HG03457 (cell line): ENCODE data around the gene KCND2.
A peak's percentile ranks its signal among the peaks of the same experiment; 100 is the strongest.

Experiments
- ATAC-seq: cut with Tn5 transposase; IDR thresholded peaks from one replicate; pipeline ENCODE4 v1.9.1; 2021; ENCODE audit warnings: moderate number of reproducible peaks; ENCODE audit not compliant: unreplicated experiment

Gene KCND2

DNA sequence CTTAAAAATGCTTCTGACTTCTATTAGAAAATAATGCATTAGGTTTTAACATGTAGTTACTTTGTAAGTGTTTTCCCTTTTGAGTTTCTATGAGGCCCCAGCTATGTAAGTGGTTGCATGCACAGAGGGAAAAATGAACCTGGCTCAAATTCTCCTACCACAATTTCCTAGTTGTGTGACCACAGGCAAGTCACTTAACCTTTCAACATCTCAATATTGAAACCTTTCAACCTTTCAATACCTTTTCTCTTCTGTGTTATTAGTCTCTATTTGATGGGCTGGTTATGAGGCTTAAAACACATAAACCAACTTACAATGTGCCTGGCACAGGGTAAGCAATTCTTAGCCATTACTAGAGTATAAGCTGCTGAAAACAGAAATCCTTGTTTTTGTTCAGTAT lies 203.0 kb downstream of the KCND2 start:
- ATAC-seq = peak; percentile 84

DNA sequence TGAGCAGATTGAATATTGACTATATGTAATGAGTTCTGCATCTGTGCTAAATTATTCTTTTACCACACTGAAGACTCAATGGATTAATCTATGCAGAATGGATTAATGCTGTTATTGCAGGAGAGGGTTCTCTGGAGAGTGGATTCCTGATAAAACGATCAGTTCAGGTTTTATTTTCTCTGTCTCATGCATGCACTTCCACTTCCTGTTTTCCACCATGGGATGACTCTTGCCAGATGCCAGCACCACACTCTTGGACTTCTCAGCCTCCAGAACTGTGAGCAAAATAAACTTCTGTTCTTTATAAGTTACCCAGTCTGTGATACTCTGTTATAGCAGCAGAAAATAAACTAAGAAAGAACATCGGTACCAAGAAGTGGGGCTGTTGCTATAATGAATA lies 207.5 kb downstream of the KCND2 start:
- ATAC-seq = no peak

DNA sequence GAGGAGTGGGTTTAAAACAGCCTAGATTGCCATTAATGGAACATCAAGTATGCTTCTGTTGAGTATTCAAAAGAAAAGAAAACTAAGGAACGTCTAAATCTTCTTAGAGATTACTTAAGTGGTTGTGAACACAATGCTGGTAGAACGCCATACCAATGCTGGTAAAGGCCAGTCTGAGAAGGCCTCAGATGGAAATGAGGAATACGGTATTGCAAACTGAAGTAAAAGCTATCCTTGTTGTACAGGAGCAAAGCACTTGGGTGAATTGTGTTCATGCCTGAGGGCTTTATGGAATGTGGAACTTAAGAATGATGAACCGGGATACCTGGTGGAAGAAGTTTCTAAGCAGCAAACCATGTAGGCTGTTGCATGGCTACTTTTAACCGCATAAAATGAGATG lies 208.0 kb downstream of the KCND2 start:
- ATAC-seq = no peak

DNA sequence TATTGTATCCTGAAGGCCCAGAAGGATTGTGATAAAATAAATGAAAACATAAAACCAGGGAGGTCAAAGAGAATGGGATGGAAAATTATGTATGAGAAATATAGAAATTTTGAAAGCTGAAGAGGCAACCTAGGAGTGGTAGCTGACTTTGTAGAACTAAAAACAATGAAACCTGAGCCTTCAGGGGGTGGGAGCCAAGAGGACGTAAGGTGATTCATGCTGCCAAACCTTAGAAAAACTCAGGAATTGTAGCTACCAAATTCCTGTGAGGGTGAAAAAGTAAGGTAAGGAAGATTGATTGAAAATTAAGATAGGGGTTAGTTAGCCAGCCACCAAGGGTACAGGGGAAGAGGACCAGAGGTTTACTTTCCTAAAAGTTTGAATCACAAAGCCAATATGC lies 213.2 kb downstream of the KCND2 start:
- no peak for ATAC-seq

DNA sequence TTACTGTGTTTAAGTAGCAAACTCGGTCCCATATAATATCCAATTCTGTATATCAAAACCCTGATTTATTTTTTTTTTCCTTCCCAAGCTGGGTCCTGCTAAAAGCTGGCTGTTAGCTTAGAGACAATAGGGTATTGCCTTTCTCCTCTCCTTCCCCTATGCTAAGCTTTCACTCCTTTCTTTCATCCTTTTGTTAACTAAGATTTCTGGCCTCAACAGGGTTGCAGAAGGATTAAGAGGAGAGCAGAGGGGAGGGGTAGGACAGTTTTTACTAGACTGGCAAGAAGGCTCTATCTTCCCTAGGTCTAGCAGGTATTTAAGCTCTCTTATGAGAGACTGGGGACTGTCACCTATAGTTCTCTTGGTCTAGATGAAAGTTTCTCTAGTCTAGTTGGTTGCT lies 229.2 kb downstream of the KCND2 start:
- ATAC-seq = no peak

DNA sequence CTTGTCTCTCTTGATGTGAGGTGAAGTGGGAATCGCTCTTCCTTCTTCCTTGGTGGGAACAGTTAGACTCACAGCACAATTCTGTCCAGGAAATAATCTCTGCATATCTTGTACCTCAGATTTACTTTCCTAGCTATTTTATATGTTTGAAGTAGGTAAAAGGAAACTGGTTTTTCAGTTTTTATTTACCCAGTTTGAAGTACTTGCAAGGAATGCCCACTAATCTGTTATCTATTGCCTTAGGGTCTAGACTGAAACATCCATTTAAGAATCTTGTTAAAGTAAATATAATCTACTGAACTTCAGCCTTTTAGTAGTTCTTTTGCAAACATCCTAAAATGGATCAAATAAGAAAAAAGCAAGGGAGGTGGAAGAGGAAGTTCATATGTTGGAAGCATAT lies 229.8 kb downstream of the KCND2 start:
- ATAC-seq = no peak

DNA sequence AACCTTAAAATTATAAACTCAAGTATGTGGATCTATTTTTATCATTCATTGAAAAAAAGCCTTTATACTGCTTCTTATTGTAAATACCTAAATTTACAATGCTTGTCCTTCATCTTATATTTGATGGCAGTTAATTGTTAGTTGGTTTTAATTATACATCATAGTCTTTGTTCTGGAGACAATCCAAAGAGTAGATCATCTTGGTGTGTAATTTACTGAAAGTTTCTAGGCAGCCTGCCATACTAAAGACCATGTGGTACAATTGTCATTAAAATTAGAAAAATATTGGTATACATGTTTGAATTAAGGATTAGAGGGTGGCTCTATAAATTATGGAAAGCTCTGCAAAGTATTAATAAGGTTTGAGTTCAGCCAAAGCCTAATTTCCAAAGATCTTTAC lies 231.4 kb downstream of the KCND2 start:
- ATAC-seq = no peak

DNA sequence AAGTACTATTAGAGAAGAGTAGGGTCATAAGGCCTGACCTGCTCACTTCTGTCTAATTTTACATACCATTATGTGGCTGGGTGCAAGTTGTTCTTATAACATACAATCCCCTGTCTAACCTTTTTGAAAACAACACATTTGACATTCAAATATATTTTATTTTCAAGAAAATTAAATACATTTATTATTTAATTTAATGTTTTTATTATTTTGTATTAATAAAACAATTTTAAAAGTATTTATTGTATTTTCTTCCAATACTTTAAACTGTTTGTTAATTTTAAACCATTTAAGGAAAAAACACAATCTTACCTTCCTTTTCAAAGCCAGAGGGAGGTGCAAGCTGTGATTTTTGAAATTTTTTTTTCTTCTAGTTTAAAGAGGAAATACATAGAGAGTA lies 232.8 kb downstream of the KCND2 start:
- ATAC-seq = no peak

DNA sequence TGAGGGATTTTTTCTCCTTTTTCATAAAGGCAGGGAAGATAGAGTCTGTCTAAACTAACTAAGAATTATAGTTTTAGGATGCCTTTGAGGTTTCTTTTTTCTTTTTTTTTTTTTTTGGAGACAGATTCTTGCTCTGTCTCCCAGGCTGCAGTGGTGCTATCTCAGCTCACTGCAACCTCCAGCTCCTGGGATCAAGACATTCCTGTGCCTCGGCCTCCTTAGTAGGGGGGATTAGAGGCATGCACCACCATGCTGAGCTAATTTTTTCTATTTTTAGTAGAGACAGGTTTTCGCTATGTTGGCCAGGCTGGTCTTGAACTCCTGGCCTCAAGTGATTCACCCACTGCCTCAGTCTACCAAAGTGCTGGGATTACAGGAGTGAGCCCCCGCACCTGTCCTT lies 239.7 kb downstream of the KCND2 start:
- ATAC-seq = no peak

DNA sequence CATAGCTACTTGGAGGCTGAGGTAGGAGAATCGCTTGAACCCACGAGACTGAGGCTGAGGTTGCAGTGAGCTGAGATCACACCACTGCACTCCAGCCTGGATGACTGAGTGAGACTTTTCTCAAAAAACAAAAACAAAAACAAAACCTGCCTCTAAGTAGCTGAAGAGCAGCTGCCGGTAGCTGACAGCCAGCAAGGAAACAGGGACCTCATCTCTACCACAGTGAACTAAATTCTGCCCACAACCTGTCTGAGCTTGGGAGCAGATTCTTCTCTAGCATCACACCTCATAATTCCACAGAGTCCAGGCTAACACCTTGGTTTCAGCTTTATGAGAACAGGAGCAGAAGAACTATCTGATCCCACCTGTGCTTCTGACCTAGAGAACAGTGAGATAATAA lies 246.2 kb downstream of the KCND2 start:
- no peak for ATAC-seq

DNA sequence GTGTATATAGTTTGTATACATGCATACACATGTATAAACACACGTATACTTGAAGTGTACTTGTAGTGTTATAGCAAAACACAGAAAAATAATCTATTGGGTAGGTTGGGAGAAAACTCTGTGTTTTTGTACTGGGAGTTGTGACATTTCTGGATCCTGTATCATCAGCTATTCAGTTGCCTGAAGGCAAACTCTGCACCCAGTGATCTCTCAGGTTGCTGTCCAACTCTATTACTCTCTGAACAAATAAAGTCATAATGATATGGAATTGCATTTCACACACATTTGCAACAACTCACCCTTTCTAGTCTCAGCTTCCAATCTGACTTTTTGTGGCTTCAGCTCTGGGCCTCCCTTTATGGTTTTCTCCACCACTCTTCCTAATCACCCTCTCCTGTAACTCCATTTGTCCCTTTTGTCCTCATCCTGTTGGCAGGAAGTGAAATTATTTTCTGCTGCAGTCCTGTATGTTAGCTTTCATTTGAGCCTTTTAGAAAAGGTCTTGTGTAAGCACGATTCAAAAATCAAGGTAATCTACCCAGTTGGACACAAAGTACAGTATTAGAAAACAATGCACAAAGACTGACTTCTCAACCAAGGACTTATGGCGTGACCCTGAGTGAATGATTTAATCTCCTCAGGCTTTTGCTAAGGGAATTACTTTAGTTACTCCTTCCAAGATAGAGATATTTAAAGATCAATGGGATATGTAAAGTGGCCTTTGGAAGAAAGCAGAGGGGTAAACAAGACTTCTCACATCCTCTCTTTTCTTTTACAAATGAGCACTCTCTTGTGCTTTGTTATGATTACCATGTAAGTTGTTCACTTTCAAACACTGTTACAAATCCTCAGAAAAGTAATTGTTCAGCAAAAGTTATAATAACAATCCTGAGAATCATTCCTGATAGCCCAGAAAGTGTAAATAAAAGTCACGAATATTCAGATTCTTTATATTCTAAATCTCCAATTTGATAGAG lies 249.1 kb downstream of the KCND2 start:
- no peak for ATAC-seq

DNA sequence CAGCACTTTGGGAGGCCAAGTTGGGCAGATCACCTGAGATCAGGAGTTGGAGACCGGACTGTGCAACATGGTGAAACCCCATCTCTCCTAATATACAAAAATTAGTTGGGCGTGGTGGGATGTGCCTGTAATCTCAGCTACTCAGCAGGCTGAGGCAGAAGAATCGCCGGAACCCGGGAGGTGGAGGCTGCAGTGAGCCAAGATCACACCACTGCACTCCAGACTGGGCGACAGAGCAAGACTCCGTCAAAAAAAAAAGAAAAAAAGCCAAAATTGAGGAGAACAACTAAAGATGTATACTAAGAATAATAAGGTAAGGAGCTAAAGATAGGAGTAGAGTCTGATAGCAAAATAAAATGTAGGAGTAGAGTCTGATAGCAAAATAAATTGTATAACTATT lies 251.0 kb downstream of the KCND2 start:
- no peak for ATAC-seq

DNA sequence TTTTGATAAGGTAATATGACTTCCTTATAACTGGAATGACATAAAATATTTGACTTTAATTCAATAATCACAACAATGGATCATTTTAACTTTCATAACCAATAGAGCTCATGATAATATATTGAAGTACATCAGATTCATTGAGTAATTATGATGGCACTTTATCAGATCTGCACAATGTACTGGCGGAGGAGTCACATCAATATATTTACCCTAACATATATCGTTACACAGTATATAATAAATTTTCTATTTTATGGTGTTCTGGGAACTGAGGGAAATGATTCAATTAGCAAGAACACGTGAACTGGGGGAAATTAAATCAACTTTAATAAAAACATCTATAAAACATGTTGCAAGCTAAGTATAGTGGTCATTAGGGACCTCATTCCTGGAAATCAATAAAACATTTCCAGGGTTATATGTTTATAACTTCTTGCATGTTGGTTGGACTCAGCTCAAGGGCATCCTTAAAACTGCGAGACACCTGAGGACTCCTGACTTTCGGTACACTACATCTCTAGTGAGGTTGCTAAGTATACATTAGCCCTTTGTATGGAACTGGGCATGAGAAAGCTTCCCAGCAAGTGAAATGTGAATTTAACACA lies 254.0 kb downstream of the KCND2 start:
- no peak for ATAC-seq

DNA sequence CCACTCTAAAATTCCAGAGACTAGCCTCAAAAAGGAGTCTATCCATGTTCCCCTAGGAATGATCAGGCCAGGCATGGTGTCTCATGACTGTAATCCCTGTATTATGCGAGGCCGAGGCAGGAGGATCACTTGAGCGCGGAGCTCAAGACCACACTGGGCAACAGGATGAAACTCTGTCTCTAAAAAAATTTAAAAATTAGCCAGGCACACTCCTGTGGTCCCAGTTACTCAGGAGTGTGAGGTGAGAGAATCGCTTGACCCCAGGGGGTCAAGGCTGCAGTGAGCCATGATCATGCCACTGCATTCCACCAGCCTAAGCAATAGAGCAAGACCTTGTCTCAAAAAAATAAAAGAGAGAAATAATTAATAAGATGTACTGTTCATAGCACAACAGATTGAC lies 256.8 kb downstream of the KCND2 start:
- no peak for ATAC-seq

DNA sequence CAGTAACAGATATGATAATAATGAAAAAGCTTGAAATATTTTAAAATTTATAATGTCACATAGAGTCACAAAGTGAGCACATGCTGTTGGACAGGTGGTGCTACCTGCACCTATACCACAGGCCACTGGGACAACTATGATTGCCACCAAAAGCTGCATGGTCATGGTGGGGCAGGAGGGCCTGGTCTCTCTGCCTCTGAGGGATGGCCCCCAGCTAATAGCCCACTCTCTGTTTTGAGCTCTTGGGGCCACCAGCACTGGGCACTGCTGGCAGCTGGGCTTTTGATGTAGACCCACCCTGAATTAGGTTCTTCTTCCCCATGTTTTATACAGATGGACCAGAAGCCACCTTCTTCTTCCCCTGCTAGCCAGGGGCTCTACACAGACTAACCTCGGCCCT lies 265.4 kb downstream of the KCND2 start:
- ATAC-seq = no peak

DNA sequence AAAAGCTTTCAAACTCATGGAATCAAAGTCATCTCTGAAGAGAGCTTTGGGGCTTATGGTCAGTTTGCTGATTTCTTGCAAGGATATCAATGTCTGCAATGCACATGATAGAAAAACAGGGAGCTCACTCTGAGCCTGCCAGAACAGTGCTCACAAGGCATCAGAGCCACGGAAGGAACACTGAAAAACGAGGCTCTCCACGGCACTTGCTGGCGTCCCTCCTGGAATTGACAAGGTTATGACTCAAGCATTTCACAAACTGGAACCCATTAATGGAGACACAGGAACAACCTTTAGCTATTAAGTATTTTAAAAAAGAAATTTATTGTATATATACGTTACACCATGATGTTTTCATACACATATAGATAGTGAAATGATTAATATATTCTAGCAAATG lies 266.3 kb downstream of the KCND2 start:
- no peak for ATAC-seq

DNA sequence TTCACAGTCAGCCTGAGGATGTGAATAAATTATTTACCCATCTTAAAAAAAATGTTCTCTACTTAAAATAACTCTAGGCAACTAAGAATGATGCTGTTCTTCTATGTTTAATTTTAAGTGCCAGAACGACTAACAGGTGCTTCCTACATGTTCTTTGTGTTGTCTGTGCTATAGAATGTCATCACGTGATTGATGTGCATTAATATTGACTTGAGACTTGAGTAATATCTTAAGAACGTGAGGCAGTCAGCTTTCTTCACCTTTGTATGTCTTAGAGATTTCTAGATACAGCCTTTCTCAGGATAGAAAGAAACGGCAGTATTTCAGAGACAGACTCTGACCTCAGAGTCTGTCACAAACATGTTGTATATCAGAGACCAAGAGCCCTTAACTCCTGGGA lies 274.6 kb downstream of the KCND2 start:
- ATAC-seq = no peak

DNA sequence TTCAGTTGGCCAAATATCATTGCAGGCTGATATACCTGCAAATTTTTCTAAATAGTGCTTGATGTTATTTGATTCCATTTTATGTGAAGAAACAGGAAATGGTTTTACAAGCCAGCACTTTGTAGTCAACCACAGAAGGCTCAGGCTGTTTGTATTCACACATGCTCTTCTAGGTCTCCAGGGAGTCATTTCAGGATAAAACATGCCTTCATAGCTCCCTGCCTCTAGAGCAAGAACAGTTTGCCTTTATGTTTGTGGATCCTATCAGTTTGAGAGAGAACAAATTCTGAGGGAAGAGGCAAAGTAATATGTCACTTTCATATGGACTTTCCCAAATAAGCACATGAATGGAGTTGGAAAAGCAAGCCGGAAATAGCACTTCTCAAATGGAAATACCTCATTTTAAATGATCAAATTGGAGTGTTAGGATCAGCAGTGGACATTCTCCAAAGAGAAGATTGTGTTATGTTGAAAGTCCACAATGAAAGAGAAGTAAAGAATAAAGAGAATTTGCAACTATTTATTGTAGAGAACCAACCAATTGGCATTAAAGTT lies 277.6 kb downstream of the KCND2 start:
- ATAC-seq = no peak

DNA sequence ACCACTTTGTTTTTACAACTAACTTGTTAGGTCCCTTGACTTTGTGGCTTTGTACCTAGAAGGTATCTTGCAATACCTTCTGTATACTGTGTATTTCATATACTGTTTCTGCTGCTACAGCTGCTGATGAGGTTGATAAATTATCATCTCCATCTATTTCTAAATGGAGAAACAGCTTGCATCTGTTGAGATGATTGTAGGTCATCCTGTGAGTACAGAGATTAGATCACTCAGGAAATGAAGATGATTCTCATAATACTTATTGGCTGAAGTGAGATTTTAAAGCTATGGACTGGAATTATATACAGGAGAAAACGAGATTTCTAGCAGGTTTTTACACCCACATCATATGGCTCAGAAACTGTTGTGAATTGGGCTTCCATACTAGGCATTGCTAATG lies 280.5 kb downstream of the KCND2 start:
- no peak for ATAC-seq

DNA sequence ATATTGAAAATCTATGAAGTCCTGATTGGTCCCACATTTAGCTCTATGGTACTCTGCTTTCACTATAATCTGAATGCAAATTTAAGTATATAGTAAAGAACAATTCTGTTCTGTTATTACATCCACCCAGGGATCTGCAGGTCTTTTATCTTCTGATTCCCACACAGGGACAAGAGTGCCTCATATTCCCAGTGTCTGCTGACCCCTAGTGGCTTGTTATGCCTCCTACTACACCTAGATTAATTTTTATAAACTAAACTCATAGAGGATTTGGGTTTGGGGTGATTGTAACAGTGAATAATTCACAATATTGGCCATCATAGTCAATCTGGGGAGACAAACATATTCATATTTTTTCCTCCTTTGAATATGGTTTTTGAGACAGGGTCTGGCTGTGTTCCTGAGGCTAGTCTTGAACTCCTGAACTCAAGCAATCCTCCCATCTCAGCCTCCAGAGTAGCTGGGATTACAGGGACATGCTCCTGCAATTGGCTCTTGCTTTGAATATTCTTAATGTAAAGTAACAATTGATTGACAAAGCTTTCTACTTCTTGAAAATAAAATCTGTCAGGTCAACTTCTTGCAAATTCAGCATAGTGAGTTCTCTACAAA lies 282.1 kb downstream of the KCND2 start:
- ATAC-seq = peak; percentile 54

DNA sequence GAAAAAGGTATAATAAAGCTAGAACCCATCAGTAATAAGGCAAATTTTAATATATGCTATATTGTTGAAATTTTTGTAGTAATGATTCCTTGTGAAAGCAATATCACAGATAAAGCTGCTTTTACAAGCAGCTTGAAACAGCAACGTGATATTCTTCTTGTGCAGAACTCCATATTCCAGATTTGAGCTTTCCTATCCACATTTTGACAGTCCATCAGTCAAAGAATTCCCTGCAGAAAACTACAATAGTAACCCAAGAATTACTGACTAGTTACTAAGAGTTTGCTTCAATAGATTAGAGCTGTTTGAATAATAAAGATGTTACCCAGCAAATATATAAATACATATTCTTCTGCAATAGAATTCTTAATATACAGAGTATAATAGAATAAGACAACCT lies 291.2 kb downstream of the KCND2 start:
- ATAC-seq = no peak

DNA sequence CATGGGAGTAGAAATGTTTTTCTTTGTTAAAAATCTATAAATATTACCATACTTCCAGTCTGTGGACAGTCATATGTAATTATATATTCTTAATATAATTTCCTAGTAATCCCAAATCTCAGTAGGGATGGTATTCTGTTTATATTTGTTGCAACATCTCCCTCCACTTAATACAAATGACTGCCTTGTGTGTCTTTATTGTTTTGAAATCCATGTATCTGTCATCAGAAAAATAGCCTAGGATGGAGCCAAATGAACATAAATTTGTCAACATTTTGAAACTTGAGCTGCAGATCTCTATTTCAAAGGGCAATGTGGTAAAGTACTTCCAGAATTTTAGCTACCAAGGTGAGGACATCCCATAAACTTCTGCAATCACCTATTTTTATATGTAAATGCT lies 294.2 kb downstream of the KCND2 start:
- ATAC-seq = no peak
